Measurements from ENCODE around the gene GATM. TPM values are rescaled to one million over a fixed set of nuclear protein-coding genes. Genes with fewer than 3 reads are reported as not detected.

The GATM gene
- total RNA-seq, 2 donors from 2014 or later: 1,064 to 1,447 TPM

GRCh38 chr15:45354711-45355110 is 23.6 kb downstream of the GATM start:
- no peak for DNase-seq
- H3K9me3 ChIP-seq: no peaks in the 10 kb centered on the region
- no peaks in the 10 kb centered on the region for H3K27me3 ChIP-seq
- H3K4me3 ChIP-seq: no peak overlapping the region
- peaks cover 0 to 7% of the 10 kb centered on the region in 2 donors for H3K36me3 ChIP-seq (replicated peaks in 1 of 2; ENCODE audit: insufficient read depth in 1 of 2, low read depth in 2 of 2)
- TF ChIP-seq POLR2A (IDR thresholded peaks at IDR 0.05): no peak
- TF ChIP-seq CTCF (IDR thresholded peaks at IDR 0.05): no peak
- ATAC-seq: no peak
- peaks cover 14% of the 10 kb centered on the region for H3K4me1 ChIP-seq
- WGBS, 2 donors: 53 to 74% methylated on average over 5 of the region's 5 CpGs
- intact Hi-C loops (cut with DNase I): no loop called here
- peak overlapping the region in 1 of 4 donors; percentile 3 for H3K27ac ChIP-seq

- ATAC-seq (no peak), DNase-seq (no peak)
- H3K4me1 ChIP-seq: peaks cover 17% of the 10 kb centered on the region
- H3K9me3 ChIP-seq: no peaks in the 10 kb centered on the region
- no peak overlapping the region for H3K27ac ChIP-seq
- WGBS, 2 donors: 53 to 78% methylated on average over 2 of the region's 2 CpGs
- H3K27me3 ChIP-seq: no peaks in the 10 kb centered on the region
- intact Hi-C loops (cut with DNase I): no loop called here
- no peak for TF ChIP-seq POLR2A (IDR thresholded peaks at IDR 0.05)
- no peak for TF ChIP-seq CTCF (IDR thresholded peaks at IDR 0.05)
- H3K4me3 ChIP-seq: no peak overlapping the region
- no peaks in the 10 kb centered on the region for H3K36me3 ChIP-seq (replicated peaks in 1 of 2; ENCODE audit: insufficient read depth in 1 of 2, low read depth in 2 of 2)
These were observed 27.1 kb downstream of the GATM start for GRCh38 chr15:45351227-45351626.

- H3K4me1 ChIP-seq: peaks cover 29% of the 10 kb centered on the region
- no peak overlapping the region for H3K4me3 ChIP-seq
- WGBS, 2 donors: 91 to 96% methylated on average over 3 of the region's 3 CpGs
- no peak overlapping the region for H3K27ac ChIP-seq
- H3K9me3 ChIP-seq: no peaks in the 10 kb centered on the region
- no peak for TF ChIP-seq CTCF (IDR thresholded peaks at IDR 0.05)
- TF ChIP-seq POLR2A (IDR thresholded peaks at IDR 0.05): no peak
- ATAC-seq: no peak
- DNase-seq: no peak
- H3K36me3 ChIP-seq (replicated peaks in 1 of 2; ENCODE audit: insufficient read depth in 1 of 2, low read depth in 2 of 2): no peaks in the 10 kb centered on the region
- intact Hi-C loops (cut with DNase I): no loop called here
- no peaks in the 10 kb centered on the region for H3K27me3 ChIP-seq
These were observed 28.7 kb downstream of the GATM start for GRCh38 chr15:45349623-45350022.

- H3K27ac ChIP-seq: peak overlapping the region in 3 of 4 donors; percentile 1 to 41 (median 22)
- ATAC-seq: no peak
These were observed 30.4 kb downstream of the GATM start for GRCh38 chr15:45347989-45348388.

More at GRCh38 chr15:45347989-45348388, 30.4 kb downstream of the GATM start:
- no peak for DNase-seq
- peaks cover 45% of the 10 kb centered on the region for H3K4me1 ChIP-seq
- intact Hi-C loops (cut with DNase I): no loop called here
- TF ChIP-seq CTCF (IDR thresholded peaks at IDR 0.05): no peak
- no peak for TF ChIP-seq POLR2A (IDR thresholded peaks at IDR 0.05)
- no peaks in the 10 kb centered on the region for H3K36me3 ChIP-seq (replicated peaks in 1 of 2; ENCODE audit: insufficient read depth in 1 of 2, low read depth in 2 of 2)
- no peak overlapping the region for H3K4me3 ChIP-seq
- H3K27me3 ChIP-seq: no peaks in the 10 kb centered on the region
- no peaks in the 10 kb centered on the region for H3K9me3 ChIP-seq
